ENCODE data around the gene NRL.
A peak's percentile ranks its signal among the peaks of the same experiment; 100 is the strongest.

The NRL gene

DNA sequence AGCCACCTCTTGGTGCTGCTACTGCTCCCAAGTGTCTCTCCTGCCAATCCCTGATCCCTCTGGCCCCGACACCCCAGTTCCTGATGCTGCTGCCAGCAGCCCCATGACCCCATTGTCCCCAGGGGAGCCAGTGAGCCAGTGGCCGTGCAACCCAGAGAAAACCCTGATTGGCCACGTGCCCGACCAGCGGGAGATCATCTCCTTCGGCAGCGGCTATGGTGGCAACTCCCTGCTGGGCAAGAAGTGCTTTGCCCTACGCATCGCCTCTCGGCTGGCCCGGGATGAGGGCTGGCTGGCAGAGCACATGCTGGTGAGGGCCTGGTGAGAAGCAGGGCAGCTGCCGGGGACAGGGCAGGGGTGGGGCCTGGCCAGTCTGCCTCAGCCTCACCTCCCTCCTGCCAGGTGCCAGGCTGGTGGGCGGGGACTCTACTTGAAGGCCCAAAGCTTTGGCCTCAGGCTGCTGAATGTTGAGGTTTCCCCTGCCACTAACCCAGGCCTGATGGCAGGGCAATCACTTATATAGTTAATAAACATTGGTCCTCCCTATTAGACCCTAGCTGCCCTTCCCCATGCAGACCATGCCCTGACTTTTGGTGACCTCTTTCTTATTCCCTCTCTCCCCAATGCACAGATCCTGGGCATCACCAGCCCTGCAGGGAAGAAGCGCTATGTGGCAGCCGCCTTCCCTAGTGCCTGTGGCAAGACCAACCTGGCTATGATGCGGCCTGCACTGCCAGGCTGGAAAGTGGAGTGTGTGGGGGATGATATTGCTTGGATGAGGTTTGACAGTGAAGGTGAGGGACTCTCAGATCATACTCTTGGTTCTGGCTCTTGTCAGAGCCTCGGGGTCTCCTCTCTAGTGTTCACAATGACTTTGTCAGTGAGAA lies 15.6 kb downstream of the NRL start:
- no peak for DNase-seq

DNA sequence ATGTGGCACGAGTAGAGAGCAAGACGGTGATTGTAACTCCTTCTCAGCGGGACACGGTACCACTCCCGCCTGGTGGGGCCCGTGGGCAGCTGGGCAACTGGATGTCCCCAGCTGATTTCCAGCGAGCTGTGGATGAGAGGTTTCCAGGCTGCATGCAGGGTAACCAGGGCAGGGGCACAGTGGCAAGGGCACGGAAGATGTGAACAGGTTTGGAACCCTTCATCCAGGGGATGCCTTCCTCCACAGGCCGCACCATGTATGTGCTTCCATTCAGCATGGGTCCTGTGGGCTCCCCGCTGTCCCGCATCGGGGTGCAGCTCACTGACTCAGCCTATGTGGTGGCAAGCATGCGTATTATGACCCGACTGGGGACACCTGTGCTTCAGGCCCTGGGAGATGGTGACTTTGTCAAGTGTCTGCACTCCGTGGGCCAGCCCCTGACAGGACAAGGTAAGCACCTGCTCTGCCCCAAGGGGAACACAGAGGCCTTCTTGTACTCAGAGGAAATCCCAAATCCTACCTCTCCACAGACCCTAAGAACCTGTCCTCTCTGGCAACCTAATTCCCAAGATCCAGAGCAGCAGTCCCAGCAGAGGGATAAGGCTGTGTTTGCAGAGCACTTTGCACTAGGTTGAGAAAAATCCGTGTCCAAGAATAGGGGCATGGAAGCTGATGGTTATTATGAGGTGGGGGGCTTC lies 16.4 kb downstream of the NRL start:
- DNase-seq = no peak

DNA sequence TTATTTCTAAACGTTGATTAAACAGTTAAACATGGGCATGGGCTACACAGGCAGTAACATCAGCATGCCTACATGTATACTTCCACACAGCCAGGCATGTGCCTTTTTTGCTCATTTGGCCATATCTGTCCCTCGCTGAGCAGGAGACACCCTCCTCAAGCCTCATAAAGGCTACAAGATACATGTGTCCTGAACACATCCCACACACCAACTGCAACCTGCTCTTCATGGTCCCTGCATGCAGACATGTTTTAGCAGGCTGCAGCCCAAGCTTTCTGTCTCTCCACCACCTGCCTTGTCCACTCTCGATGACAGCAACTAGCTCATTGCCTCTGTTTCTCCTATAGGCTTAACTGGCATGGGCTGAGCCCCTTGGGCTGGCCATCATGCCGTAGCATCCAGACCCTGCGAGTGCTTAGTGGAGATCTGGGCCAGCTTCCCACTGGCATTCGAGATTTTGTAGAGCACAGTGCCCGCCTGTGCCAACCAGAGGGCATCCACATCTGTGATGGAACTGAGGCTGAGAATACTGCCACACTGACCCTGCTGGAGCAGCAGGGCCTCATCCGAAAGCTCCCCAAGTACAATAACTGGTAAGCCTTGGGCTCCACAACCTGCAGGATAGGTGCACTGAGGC lies 18.1 kb downstream of the NRL start:
- DNase-seq = no peak

DNA sequence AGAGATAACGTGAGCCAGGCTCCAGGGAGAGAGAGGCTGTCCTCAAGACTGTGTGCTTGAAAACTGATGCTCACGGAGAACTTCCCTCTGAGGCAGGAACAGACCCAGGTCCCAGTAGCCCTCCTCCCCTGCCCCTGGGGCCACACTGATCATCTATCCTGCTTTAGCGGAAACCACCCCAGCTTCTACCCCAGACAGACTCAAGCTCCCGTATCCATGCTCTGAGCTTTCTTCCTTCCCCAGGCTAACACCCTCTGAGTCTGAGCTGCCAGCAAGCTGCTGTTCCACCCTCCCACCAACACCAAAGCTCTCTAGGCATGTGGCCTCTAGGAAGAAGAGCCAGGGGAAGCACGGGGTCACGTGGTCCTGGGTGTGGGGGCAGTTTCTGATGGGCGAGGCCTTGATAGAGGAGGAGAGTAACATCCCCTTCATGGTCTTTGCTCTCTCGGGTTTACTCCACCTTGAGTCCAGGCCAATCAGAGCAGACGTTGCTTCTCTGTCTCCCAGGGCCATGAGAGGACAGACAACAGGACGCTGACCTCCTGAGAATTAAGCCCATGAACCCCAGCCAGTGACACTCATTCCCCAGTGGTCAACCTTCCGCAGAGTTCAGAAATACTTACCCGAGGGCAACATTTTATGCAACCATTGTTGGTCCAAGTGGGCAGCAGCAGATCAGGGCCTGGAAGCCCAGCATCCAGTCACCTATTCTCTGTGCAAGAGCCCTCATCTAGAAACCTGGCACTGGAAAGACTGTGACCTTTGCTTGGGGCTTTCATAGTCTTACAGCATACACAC lies 19.3 kb downstream of the NRL start:
- DNase-seq = no peak

DNA sequence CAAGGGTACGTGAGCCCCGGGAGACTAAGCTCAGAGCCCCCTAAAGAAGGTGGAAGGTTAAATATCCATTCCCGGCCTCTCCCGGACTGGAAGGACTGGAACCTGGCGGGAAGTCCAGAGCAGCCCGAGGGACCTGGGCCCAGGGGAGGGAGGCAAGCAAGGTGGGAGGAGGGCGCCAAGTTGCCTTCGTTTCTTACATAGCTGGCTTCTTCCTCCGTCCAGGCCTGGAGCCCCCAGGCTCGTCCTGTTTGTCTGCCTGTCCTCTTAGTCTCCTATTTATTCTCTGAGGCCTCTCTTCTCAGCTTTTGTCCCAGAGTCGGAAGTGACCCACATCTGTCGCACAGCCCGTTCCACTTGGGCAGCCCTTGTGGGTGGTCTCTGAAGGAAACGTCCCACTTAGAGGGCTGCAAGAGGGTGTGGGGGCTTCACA lies 19.9 kb downstream of the NRL start:
- DNase-seq = no peak

DNA sequence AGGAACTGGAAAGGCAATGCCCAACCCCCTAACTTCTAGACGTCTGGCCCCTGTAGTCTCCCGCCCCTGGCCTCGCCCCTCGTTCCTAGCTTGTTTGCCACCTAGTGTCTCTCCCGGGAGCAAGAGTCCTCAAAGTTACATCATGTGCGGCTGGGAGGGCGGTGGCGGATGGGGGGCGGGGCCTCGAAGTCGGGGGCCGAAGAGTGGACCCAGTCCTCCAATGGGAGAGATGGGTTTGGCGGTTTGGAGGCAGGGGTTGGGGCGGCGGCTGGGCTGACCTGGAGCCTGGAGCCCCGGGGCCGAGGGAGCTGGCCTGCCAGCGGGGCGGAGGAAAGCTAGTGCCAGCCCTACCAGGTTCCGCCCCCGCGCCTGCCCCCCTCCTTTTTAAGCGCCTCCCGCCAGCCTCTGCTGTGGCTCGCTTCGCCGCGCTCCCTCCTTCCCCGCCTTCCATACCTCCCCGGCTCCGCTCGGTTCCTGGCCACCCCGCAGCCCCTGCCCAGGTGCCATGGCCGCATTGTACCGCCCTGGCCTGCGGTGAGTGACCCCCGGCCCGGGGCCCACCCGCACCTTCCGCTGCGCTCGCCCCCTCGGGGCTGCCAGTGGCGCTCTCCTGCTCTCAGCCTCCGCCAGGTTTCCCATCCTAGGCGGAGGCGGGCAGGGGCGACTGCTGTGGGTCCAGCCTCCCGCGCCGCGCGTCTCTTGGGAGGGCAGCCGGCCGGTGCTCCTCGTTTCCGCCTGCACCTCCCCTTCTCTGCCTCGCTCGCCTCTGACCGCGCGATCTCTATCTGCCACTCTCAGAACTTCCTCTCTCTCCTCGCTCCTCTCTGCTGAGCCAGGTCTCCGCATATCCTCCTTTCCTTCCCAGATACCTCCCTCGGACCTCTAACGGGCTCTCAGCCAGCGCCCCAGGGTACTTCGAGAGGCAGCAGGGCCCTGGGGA lies 20.6 kb downstream of the NRL start, which contains the start of gene PCK2:
Gene PCK2 (plus strand): TSS at position 411 of the 940 bp plus-strand sequence. CDS start 95 bp downstream, at position 506.
- peak; percentile 62 for DNase-seq

DNA sequence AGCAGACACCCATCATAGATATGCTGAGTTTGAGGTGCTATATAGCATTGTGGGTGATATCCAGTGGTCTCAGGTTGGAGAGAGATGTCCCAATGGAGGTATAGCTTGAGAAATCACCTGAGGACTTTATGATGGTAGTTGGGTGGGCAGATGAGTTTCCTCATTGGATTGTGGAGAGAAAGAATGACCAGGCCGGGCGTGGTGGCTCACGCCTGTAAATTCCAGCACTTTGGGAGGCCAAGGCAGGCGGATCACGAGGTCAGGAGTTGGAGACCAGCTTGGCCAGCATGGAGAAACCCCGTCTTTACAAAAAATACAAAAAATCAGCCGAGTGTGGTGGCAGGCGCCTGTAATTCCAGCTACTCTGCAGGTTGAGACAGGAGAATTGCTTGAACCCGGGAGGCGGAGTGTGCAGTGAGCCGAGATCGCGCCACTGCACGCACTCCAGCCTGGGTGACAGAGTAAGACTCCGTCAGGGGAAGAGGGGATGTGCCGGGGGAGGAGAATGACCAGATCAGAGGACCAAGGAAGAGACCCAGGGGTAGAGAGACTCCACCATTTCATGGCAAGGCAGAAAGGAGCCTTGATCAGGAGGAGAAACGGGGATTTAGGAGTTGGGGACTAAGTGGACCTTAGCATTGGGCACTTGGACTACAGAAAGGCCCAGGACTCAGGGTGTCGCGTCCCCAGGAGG lies 21.4 kb downstream of the NRL start:
- DNase-seq = no peak

DNA sequence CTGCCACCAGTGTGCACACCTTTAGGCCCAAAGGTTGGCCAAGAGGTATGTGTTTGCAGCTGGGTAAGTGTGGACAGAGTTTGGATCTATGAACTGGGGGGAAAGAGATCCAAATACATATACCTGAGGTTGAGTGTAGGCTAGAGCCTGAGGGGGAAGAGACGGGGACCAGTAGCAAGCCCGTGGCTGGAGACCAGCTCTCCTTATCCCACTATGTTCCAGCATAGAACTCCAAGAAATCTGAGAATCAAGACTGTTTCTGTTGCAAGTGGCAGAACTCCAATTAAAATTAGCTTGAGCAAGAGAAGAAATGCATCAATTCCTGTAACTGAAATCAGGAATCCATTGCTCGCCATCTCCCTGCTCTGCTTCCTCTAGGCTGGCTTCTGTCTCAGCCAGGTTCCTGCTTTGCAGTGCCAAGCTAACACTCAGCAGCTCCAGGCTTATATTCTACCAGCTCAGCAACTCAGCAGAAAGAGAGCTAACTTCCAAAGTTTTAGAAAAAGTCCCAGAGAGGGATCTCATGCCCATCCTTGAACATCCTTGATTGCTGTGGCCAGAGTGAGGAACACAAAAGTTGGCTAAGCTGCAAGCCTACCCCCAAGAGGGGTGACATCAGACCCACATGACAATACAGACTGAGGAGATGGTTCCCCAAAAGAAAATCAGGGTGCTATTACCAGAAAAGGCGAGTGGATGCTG lies 22.1 kb downstream of the NRL start:
- DNase-seq = no peak

DNA sequence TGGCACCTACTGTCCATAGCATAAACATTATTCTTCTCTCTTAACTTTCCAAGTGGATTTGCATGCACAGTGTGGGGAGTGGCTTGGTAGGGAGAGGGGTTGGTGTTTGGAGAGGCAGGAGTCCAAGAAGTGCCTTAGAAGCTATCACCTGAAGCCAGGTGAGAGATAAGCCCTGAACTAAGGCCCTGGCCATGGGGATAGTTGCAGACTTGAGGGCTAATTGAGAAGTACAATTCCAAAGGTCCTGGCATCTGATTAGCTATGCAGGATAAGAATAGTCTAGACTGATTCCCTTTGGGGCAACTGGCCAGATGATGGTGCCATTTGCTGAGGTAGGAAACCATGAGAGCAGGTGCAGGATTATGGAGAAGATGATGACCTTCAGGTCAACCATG lies 22.6 kb downstream of the NRL start:
- DNase-seq = no peak

DNA sequence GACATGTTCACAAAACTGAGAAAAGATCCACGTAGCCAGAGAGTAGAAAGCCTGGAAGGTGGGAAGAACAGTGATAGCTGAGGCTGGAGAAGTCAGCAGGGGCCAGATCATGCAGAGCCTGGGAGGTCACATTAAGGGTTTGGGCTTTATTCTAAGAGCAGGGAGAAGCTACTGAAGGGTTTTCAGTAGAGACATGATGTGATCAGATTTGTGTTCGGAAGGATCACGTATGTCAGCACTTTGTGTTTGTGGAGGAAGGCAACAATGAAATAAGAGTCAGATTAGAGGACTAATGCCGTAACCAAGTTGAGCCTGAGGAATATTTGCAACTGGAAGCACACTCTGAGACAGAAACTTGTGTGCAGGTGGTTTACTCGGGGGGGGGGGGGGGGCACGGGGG lies 24.9 kb downstream of the NRL start:
- no peak for DNase-seq

DNA sequence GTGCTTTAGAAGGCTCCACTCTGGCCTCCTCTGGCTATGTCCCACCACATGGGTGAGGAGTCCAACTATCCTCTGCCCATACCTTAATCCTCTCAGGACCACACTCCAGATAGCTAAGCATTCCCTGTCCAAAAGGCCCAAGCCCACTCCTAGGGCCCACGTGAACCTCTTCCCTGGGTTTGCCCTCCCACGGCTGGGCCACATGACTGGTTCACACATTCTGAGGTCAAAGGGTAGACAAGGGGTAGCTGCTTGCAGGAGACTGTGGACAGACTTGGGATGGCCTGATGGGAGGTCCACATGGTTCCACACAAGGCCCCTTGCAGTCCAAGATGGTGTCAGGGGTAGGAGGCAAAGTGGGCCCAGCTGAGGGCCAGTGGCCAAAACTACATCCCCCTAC lies 26.7 kb downstream of the NRL start:
- DNase-seq = no peak

DNA sequence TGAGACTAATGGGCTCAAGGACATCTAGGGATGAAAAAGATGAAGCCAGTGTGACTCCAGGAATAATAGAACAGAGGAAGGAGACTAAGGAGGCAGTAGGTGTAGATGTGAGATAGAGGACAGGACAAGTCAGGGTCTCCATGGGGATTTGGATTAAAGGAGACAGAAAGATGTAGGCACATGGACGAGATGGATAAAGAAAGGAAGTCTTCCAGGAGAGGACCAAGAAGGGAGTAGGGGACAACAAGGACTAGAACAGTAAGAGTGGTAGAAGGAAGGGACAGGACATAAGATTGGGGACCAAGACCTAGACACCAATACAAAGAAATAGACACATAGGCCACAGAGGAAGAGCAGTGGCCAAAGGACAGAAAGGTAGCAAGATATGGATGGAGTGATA lies 27.7 kb downstream of the NRL start:
- no peak for DNase-seq

DNA sequence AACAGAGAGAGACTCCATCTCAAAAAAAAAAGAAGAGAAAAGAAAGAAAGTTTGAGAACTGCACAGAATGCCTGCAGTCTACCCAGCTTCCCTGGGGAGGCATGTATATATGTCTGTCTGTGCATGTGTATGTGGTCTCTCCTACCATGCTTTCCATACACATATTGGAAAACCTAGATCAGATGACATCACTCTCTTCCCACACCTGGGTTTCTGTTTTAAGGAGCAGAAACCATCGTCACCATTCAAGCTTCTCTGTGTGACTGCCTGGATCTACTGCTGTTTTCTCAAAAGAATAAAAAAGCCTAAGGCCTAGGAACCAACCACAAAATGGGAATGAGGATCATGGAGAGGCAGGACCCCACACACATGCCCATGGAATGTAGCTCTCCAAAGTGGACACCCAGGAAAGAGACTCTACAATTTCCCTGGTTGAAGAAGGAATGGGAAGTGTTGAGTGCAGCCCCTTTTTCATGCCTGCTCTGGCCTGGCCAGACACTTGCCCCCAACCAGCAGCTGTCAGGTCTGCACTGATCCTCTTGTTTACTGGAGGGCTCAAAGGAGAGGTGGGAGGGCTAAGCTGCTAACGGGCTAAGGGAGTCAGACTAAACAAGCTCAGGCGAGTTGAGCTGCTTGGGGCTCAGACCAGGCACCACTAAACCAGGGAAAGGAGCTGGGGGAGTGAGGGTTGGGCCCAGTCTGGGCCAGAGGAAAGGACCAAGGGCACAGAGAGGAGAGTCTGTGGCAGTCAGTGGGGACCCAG lies 28.4 kb downstream of the NRL start:
- DNase-seq = no peak

DNA sequence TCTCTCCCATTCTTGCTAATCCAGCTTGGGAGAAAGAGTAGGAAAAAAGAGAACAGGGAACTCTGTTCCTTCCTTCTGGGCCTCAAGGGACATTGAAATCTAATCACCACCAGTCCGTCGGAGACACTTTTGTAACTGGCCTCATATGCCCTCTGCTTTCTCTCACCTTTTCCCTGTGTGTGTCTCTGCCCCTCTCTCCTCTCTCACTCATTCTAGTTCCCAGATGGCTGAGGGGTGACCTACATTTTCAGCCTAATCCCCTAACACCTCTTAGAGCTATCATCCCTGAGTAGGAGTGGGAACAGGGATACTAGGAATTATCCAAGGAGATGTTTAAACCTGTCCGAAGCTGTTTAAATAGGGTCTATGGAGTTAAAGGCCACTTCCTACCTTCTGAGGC lies 29.5 kb downstream of the NRL start:
- no peak for DNase-seq

DNA sequence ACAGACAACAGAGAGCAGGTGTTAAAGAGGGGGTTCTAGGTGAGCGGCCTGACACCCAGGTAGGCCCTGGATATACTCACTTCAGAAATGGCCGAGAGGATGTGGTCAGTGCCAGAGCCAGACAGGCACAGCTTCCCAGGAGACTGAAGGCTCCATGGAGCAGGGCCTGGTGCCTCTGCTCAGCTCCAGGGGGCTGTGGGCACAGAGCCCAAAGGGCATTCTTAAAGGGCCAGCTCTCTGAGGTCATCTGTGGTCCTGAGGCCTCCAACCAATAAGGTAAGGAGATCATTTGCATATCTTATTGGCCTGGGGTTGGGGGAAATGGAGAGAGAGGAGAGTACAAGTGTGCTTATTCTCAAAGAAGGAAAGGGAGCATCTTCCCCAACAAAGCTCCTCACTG lies 30.3 kb downstream of the NRL start:
- DNase-seq = no peak

DNA sequence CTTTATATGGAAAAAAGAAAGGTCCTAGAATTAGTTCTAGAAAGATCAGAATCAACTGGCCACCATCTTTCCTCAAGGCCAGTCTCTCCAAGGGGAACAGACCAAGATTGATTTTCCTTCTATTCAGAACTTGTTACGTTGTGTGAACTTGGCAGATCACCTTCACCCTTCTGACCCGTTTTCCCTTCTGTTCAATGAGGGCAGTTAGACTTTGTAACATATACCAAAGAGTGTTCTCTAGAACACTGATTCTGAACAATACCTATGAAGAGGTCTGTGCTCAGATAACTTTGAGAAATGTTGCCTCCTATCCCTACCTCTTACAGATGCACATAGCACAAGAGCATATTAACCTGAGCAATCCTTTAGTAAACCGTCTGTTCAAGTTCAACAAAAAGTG lies 31.3 kb downstream of the NRL start:
- no peak for DNase-seq

DNA sequence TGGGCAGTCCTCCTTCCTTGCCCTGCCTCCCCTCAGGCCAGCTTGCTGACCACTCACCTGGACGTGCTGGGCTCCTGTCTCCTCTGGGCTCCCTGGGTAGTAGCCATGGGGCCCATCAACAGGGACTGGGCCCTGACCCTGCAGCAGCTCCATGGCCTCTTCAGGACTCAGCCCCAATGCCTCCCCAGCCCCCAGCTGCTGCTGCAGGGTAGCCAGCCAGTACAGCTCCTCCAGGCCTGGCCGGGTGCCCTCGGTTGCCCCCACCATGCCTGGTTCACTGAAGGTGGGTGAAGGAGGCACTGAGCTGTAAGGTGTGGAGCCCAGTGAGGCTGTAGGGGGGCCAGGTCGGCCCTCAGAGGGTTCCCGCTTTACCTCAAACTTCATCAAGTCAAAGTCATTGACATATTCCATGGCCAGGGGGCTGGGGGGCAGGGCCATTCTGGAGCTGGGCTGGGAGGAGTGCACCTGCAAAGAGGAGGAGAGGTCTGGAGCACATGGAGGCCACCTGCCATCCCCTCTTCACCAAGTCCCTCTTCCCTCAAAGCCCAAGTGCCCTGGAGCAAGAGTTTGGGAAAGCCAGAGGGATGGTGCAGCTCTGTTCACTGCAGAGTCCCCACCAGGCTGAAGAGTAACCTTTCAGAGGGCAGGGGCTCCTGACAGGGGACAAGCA lies 32.2 kb downstream of the NRL start:
- no peak for DNase-seq

DNA sequence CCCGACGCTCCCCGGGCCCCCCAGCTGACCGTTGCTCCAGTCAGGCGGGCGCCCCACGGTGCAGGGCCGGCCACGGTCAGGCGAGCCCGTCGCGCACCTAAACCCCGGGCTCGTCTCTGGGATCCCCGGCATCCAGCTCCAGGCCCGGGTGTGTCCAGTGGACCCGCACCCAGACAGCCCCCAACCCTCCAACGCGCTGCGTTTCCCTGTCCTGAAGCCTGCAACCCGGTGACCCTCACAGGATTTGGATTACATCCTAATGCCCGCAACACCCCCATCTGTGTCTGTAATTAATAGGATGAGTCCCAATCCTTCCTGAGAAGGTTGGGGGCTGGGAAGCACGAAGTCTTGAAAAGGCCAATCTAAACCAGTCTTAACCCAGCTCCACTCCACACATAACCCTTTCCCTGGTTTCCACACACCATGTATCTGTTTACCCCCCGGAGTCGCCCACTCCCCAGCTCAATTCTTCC lies 33.0 kb downstream of the NRL start:
- DNase-seq = no peak
